WTC11 (cell line): ENCODE results near the gene DOK3. TPM values are rescaled to one million over a fixed set of nuclear protein-coding genes. Genes with fewer than 3 reads are reported as not detected.
A peak's percentile ranks its signal among the peaks of the same experiment; 100 is the strongest.

ENCODE experiments used
- ATAC-seq: fragments of 200-7000 bp; cut with Tn5 transposase; 2 replicates; pipeline ENCODE4 v1.10.0; 2021; ENCODE audit warnings: mild to moderate bottlenecking, moderate library complexity
- CTCF ChIA-PET: fragments of 300-600 bp; sonication (Branson Sonifier 250); formaldehyde crosslinking; loops from one replicate; lab custom pipeline; 2021; ENCODE audit warnings: antibody characterized with exemption; lab: Charles Lee
- POLR2A ChIA-PET: fragments of 350-600 bp; sonication (Branson Sonifier 250); formaldehyde crosslinking; loops from one replicate; lab custom pipeline; 2021; ENCODE audit warnings: antibody characterized with exemption; lab: Charles Lee
- DNase-seq: peaks from one replicate; pipeline ENCODE4 v3.0.0; 2021; ENCODE audit warnings: low spot score
- H3K27ac Mint-ChIP-seq: 2 replicates; pipeline ENCODE4 v1.8.0; 2021; ENCODE audit warnings: mixed read lengths
- H3K27me3 Mint-ChIP-seq: 2 replicates; pipeline ENCODE4 v1.8.0; 2021; ENCODE audit warnings: low read depth, mild to moderate bottlenecking, moderate library complexity, mixed read lengths
- H3K36me3 Mint-ChIP-seq: 2 replicates; pipeline ENCODE4 v1.8.0; 2021; ENCODE audit warnings: mixed read lengths
- H3K4me1 Mint-ChIP-seq: 2 replicates; pipeline ENCODE4 v1.8.0; 2022; ENCODE audit warnings: mixed read lengths
- H3K4me3 Mint-ChIP-seq: 2 replicates; pipeline ENCODE4 v1.8.0; 2021; ENCODE audit warnings: mild to moderate bottlenecking, moderate library complexity, mixed read lengths
- H3K9me3 Mint-ChIP-seq: 2 replicates; pipeline ENCODE4 v1.8.0; 2021; ENCODE audit warnings: mixed read lengths
- AR ChIP-seq: fragments of 250-450 bp; sonication (Bioruptor Pico); IDR thresholded peaks from 2 replicates; pipeline ENCODE4 v1.9.0; 2021; ENCODE audit warnings: mild to moderate bottlenecking
- ATF3 ChIP-seq: sonication (generic); formaldehyde crosslinking; conservative IDR thresholded peaks from 2 replicates; pipeline ENCODE4 v1.8.1; 2022; ENCODE audit warnings: mild to moderate bottlenecking, missing genetic modification reagents
- ETV6 ChIP-seq: sonication (generic); formaldehyde crosslinking; IDR thresholded peaks from 2 replicates; pipeline ENCODE4 v1.8.1; 2022; ENCODE audit warnings: mild to moderate bottlenecking, missing genetic modification reagents
- FOXP1 ChIP-seq: sonication (generic); formaldehyde crosslinking; IDR thresholded peaks from 2 replicates; pipeline ENCODE4 v1.8.0; 2022; ENCODE audit warnings: missing genetic modification reagents, mild to moderate bottlenecking, moderate library complexity, borderline replicate concordance
- MAX ChIP-seq: sonication (generic); formaldehyde crosslinking; IDR thresholded peaks from 2 replicates; pipeline ENCODE4 v1.8.0; 2022; ENCODE audit warnings: mild to moderate bottlenecking, missing genetic modification reagents
- RELA ChIP-seq: sonication (generic); formaldehyde crosslinking; IDR thresholded peaks from 2 replicates; pipeline ENCODE4 v1.8.1; 2022; ENCODE audit warnings: missing genetic modification reagents, mild to moderate bottlenecking, borderline replicate concordance
- SMAD3 ChIP-seq: sonication (generic); formaldehyde crosslinking; IDR thresholded peaks from 2 replicates; pipeline ENCODE4 v1.8.0; 2022; ENCODE audit warnings: missing genetic modification reagents, mild to moderate bottlenecking, borderline replicate concordance
- TCF7 ChIP-seq: sonication (generic); formaldehyde crosslinking; IDR thresholded peaks from 2 replicates; pipeline ENCODE4 v1.8.0; 2022; ENCODE audit warnings: mild to moderate bottlenecking, low read depth, missing genetic modification reagents, moderate library complexity
- TEAD1 ChIP-seq: sonication (generic); formaldehyde crosslinking; IDR thresholded peaks from 2 replicates; pipeline ENCODE4 v1.8.0; 2022; ENCODE audit warnings: mild to moderate bottlenecking, missing genetic modification reagents
- ZNF512 ChIP-seq: sonication (generic); formaldehyde crosslinking; IDR thresholded peaks from 2 replicates; pipeline ENCODE4 v1.8.1; 2022; ENCODE audit warnings: missing genetic modification reagents, borderline replicate concordance
- ZNF532 ChIP-seq: fragments of 250-450 bp; sonication (Bioruptor Pico); IDR thresholded peaks from 2 replicates; pipeline ENCODE4 v1.9.0; 2021; ENCODE audit warnings: mild to moderate bottlenecking, borderline replicate concordance
- ZSCAN18 ChIP-seq: fragments of 250-450 bp; sonication (Bioruptor Pico); IDR thresholded peaks from 2 replicates; pipeline ENCODE4 v2.1.2; 2022; ENCODE audit warnings: mild to moderate bottlenecking, moderate library complexity
- total RNA-seq: library from RNA; stranded (reverse); gene quantifications from 3 replicates; pipeline ENCODE4 v1.2.3, GENCODE V29; 2021

The DOK3 gene
- total RNA-seq, 1 experiment from 2014 or later, result 9.9 TPM

- Mint-ChIP-seq H3K36me3 (peaks cover 20% of the 10 kb centered on the region), H3K27ac (peak overlapping the region; percentile 86), H3K4me3 (peak overlapping the region; percentile 20; the same call in 1 of the 2 replicates), H3K27me3 (peaks cover 8% of the 10 kb centered on the region), H3K4me1 (peaks cover 30% of the 10 kb centered on the region), H3K9me3 (no peaks in the 10 kb centered on the region)
- TF ChIP-seq RELA (CRISPR knock-in tag) (no peak), AR (CRISPR knock-in tag) (no peak), TEAD1 (CRISPR knock-in tag) (no peak), MAX (CRISPR knock-in tag) (no peak), ZNF512 (CRISPR knock-in tag) (no peak), TCF7 (CRISPR knock-in tag) (no peak), ETV6 (CRISPR knock-in tag) (no peak; the same call in 1 of the 2 replicates), FOXP1 (CRISPR knock-in tag) (no peak), ZSCAN18 (CRISPR knock-in tag) (no peak), ZNF532 (no peak), SMAD3 (CRISPR knock-in tag) (no peak), ATF3 (CRISPR knock-in tag) (no peak)
- ATAC-seq, result no peak
- ChIA-PET POLR2A (interaction anchor here (1.8 to 2.1 kb wide), 2 partner anchors 9 to 37 kb away, joined by 10 to 12 read pairs; no protein-coding TSS in a partner anchor), CTCF (interaction anchor here (1.0 to 7.2 kb wide), 16 partner anchors 9 to 148 kb away, joined by 3 to 175 read pairs (median 12); partner anchors contain the start of genes DDX41, GRK6 and PRR7)
- no peak for DNase-seq
These were observed 53.0 kb downstream of the DOK3 start for GRCh38 chr5:177456591-177456964.
